Measurements from ENCODE around the gene CLDN18.

Gene CLDN18

DNA sequence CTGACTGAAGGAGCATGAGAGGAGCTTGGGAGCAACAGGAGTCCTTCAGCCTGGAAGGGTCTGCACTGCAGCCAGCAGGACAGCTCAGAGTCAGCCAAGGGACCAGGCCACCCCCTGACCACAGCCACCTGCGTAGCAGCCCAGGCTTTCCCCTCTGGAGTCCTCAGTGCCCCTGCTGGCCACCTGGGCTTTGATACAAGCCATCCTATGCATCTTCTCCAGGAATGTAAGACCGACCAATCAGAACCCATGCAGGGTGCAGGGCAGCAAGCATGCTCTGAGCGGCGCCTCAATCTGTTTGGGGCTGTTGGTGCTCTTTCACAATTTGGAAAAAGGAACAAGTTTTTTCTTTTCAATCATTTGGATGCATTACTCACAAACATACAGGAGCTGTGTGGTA is 53.5 kb downstream of the CLDN18 start:
- no peak for DNase-seq (ENCODE audit: low read depth)

DNA sequence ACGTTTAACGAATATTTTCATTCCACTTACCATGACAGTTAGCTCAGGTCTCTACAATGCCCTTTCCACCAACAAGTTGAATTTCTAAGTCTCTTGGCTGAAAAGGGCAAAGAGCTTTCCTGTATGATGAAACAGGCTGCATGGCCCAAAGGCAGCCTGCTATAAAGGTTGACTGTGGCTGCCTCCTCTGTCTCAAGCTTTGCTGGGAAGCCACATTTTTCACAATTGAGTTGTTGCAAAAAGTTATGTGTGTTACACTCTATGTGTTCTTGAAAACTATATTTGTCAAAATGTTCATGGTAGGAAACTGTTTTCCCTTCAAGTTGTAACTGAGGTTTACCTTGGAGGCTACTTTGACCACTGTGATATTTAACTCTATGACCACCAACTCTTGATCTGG is 56.0 kb downstream of the CLDN18 start:
- DNase-seq (ENCODE audit: low read depth) = no peak

DNA sequence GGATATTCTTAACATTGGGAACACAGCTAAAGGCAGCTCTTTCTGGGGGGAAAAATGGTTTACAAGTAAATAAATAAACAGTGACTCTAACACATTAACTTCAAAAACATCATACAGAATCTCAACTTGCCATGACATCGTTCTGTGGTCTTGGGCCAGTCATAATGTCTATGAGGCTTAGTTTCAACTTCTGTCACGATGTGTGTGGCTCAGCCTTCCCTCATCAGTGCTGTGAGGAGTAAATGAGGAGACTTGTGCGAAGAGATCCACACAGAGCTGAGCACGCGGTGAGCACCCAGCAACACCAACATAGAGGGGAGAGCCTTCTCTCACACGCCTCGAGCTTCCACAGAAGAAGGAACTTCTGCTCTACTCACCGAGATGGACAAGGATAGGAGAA is 56.4 kb downstream of the CLDN18 start:
- DNase-seq (ENCODE audit: low read depth) = peak; percentile 12

DNA sequence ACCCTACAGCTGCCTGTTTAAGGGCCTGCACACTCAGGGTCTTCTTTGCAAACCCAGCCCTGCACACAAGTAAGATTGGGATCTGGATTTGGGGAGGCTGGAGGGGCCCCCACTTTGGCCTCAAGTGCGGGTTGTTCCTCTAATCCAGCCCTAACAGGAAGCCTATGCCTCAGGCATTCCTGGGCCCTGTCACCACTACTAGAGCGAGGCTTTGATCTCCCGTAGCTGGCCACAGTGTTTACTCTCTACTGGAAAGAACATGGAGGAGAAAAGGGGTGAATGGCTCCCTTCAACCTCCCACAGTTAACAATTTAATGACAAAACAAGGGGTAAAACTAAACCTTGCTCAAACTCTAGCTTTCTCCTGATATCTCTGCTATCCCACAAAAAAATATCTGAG is 57.0 kb downstream of the CLDN18 start:
- DNase-seq (ENCODE audit: low read depth) = no peak

DNA sequence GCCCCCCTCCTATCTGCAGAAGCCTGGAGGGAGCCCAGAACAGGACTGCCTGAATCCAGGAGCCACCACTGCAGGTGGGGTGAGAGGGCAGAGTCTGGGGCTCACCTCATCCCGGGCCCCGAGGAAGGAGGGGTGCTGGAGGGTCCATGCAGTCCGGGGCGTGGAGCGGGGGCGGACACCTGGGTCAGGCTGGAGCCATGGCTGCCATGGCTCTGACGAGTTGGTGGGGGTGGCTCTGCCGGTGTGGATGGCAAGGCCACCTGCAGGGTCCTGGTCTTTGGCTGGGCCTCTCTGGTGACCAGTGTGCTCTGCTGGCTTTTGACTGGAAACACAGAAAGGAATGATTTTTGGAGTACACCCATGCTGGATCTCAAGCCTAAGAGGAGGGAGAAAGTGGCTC is 58.1 kb downstream of the CLDN18 start:
- DNase-seq (ENCODE audit: low read depth) = no peak

DNA sequence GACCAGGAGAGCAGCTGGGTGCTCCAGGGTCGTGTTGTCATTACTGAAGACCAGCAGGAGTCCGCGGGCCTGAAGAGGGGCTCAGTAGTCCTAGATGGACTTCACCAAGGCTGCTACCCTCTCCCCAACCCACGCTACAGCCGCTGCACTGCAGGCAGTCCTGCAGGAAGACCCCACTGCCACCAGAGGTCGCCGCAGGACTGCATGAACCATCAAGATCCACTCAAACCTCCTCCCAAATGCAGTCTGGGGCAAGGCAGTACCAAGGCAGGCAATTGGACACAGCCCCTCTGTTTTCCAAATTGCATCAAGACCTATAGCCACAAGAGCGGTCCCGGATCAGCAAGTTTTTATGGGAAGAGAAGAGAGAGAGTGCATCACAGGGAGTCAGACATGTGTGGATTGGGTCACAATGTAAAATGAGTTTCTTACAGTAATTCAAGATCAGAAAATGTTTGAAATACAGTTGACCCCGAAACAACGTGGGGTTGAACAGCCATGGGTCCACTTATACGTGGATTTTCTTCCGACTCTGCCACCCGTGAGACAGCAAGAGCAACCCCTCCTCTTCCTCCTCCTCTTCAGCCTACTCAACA is 58.7 kb downstream of the CLDN18 start:
- DNase-seq (ENCODE audit: low read depth) = peak; percentile 73

DNA sequence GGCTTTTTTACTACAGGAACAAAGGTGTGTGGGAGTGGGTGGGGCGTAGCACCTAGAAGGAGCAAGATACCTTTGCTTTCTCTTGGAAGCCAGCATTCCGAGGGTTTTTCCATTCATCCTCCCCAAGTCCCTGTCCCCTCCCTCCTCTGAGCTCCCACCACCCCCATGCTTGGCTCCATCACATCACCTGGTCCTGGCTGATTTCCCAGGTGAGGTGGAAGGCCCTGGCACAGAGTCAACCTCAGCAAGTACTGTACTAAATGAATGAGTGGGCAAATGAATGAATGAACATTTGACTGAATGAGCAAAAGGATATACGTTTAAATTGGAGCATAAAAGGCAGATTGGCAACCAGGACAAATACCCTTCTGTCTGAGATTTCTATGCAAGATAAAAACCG is 60.0 kb downstream of the CLDN18 start:
- DNase-seq (ENCODE audit: low read depth) = no peak

DNA sequence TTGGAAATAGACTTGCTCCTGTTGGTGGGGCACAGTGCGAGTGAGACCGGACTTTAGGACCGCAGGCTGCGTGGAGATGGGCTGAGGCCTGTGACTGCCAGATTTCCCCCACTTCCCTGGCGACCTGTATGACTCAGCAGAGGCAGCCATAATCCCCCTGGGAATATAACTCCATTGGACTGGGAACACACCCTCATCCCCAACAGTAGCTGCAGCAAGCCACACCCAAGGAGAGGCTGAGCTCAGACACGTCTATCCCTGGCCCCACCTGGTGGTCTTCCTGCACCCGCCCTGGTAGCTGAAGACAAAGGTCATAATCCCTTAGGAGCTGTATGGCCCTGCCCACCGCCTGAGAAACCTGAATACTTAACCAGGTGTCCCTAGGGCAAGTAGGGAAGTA is 62.8 kb downstream of the CLDN18 start:
- DNase-seq (ENCODE audit: low read depth) = no peak

DNA sequence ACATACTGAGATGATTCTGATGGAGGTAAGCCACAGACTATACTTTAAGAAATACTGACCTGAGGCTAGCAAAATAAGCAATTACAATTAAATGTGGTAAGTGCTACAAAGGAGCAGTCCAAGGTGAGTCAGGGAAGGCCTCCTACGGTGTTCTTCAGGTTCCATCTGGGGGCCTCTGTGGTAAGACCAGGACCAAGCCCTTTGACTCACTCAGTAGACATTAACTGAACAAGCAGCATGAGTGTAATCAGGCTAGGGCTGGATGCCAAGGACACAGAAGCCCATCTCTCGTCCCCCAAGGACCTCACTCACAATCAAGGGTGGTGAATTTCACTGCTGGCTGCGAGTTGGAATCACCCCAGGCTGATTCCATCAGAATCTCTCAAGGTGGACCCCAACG is 68.1 kb downstream of the CLDN18 start:
- no peak for DNase-seq (ENCODE audit: low read depth)

DNA sequence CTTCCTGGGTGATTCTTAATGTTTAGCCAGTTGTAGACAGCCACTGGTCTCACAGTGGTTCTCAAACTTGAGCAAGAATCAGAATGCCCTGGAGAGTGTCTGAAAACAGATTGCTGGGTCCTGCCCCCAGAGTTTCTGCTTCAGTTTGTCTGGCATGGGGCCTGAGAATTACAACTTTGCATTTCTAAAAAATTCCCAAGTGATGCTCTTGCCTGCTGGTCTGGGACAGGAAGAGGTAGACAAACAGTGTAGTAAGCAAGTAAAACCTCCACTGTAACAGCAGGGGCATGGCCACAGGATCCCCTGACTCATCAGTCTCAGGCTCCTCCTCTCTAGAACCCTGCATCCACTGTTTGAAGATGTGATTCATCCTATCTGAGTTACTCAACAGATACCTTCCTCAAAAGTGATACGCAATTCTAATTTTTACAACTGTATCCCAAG is 69.0 kb downstream of the CLDN18 start:
- no peak for DNase-seq (ENCODE audit: low read depth)

DNA sequence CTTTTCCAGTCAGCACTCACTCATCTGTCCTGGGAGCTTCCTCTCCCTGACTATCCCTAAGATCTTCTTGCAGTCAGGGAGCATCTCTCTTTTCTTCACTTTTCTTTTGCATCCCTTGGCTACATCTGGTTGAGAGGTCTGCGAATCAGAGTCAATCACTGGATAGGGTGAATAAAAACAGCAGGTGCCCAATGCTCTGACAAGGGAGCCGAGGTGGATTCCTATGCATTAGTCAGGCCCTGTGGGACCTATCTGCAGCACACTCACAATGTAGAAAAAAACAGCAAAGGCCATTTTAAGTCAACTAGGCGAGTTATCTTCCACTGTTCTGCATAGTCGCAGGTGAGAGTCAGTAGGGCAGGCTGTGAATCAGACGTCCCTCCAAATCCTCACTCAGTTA is 69.9 kb downstream of the CLDN18 start:
- no peak for DNase-seq (ENCODE audit: low read depth)

DNA sequence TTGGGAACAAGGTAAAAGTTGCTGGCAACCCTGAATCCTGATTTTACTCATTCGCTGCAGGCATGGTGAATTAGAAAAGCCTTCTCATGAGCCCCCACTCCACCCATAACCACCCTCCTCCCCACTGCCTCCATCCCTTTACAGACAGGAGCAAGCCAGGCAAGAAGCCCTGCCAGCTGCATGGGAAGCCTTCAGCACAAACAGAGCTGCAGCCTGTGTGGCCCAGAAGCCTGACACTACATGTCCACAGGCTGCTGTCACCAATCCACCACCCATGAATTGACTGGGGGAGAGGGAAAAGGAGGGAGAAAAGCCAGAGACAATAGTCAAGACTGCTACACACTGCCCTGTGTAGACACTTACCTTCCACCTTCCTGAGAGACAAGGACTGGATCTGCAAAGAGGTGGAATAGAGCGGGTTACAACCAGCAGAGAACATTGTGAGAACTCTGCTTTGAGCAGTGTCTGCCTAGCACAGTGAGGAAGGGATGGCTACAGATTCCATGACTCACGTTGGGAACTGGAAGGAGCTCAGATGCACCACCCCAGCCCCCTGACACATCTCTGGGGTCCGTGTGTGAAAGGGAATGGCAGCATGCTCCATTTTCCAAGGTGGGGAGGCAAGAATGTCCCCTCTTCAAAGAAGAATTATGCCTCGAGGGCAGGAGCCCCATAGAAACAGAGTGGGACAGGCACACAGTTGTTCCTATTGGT is 71.6 kb downstream of the CLDN18 start:
- DNase-seq (ENCODE audit: low read depth) = no peak

DNA sequence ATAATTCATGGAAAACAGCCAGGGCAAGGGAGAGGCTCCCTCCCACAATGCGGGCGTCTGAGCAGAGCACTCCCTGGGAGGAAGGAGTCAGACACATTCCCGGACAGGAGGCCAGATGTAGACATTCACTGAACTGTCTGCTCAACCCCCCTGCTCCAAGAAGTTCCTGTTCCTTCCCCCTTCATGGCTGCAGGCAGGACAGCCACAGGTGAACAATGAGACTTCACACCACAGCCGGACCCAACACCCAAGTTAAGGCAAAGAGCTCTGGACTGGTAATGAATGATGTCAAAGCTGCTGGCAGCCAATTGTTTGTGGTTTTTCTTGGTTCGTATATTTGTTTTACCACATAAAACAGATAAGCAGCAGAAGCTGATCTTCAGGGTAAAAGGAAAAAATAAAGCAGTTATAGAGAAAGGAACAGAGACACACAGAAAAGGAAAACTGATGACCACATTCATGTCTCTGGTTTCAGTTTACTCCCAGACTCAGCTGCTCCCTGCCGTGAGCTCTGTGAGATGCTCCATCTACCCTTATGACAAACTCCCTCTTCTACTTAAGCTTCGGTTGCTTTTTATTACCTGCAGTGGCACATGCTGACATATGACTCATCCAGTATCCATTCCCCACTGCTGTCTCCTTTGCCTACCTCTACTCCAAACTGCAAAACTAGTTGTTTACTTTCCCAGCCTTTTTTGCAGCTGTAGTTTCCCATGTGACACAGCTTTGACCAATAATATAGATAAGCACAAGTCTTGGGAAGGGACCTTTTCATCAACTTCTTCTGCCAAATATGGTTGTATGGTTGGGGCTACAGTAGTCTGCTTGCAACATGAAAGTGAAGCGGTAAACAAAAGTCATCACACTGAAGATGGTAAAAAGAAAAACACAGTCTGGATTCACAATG is 72.4 kb downstream of the CLDN18 start:
- DNase-seq (ENCODE audit: low read depth) = no peak

DNA sequence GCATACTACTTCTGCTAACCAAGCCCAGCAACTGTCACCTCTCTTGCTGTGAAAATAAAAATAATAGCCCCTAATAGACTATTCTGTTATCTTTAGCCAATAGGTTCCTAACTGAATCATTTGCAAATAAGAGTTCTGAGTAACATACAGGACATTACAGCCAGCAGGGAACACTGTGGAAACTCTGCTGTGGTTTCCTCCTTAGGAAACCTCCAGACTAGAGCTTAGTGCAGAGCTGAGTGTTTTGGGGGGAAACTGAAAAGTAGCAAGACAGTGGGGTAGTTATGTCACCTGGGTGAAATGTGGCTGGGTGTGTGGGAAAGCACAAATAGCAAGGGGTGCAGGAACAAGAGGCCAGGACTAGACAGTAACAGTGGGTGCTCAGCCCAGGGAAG is 73.0 kb downstream of the CLDN18 start:
- DNase-seq (ENCODE audit: low read depth) = no peak
